Mesendoderm (in vitro differentiated cells): Measurements from ENCODE around the gene MTG1.

Experiments
- DNase-seq: peaks from one replicate; pipeline ENCODE4 v3.0.0; 2013
- H2AK5ac ChIP-seq: 2 replicates; pipeline ENCODE4 v1.6.1; 2013; ENCODE audit warnings: low read length, inconsistent platforms
- H2BK120ac ChIP-seq: 2 replicates; pipeline ENCODE4 v1.6.1; 2013; ENCODE audit warnings: low read depth, mild to moderate bottlenecking, low read length, moderate library complexity, mixed read lengths
- H2BK15ac ChIP-seq: replicated peaks from 2 replicates; pipeline ENCODE4 v1.6.1; 2013; ENCODE audit warnings: low read depth, mild to moderate bottlenecking, moderate library complexity
- H2BK5ac ChIP-seq: 2 replicates; pipeline ENCODE4 v1.6.1; 2013; ENCODE audit warnings: low read length, inconsistent platforms
- H3K18ac ChIP-seq: 2 replicates; pipeline ENCODE4 v1.6.1; 2013; ENCODE audit warnings: mild to moderate bottlenecking, low read length, mixed read lengths
- H3K23ac ChIP-seq: one replicate; pipeline ENCODE4 v1.6.1; 2013; ENCODE audit warnings: low read length
- H3K27ac ChIP-seq: 2 replicates; pipeline ENCODE4 v1.5.1; 2013; ENCODE audit warnings: low read depth, mild to moderate bottlenecking, inconsistent platforms, low read length, moderate library complexity
- H3K27me3 ChIP-seq: 2 replicates; pipeline ENCODE4 v1.6.1; 2013; ENCODE audit warnings: low read length, control low read depth, mild to moderate bottlenecking, inconsistent platforms; ENCODE audit not compliant: insufficient read depth, poor library complexity
- H3K36me3 ChIP-seq: 2 replicates; pipeline ENCODE4 v1.6.1; 2013; ENCODE audit warnings: low read length, inconsistent platforms; ENCODE audit not compliant: control insufficient read depth, insufficient read depth
- H3K4ac ChIP-seq: one replicate; pipeline ENCODE4 v1.6.1; 2013; ENCODE audit warnings: low read depth, mild to moderate bottlenecking, low read length, moderate library complexity
- H3K4me1 ChIP-seq: 2 replicates; pipeline ENCODE4 v1.6.1; 2013; ENCODE audit warnings: low read depth, low read length, inconsistent platforms; ENCODE audit not compliant: control insufficient read depth
- H3K4me2 ChIP-seq: 2 replicates; pipeline ENCODE4 v1.6.1; 2013; ENCODE audit warnings: low read length
- H3K4me3 ChIP-seq: 2 replicates; pipeline ENCODE4 v1.5.1; 2013; ENCODE audit warnings: mild to moderate bottlenecking, low read length
- H3K56ac ChIP-seq: one replicate; pipeline ENCODE4 v1.6.1; 2013; ENCODE audit warnings: low read length
- H3K79me1 ChIP-seq: 2 replicates; pipeline ENCODE4 v1.6.1; 2013; ENCODE audit warnings: low read length, inconsistent platforms
- H3K79me2 ChIP-seq: 2 replicates; pipeline ENCODE4 v1.6.1; 2013; ENCODE audit warnings: mild to moderate bottlenecking, low read length; ENCODE audit not compliant: control insufficient read depth, insufficient read depth
- H3K9ac ChIP-seq: 2 replicates; pipeline ENCODE4 v1.6.1; 2013; ENCODE audit warnings: low read length, inconsistent platforms
- H4K5ac ChIP-seq: one replicate; pipeline ENCODE4 v1.6.1; 2013; ENCODE audit warnings: low read length
- H4K8ac ChIP-seq: one replicate; pipeline ENCODE4 v1.6.1; 2013; ENCODE audit warnings: low read depth, mild to moderate bottlenecking, control low read depth, low read length, moderate library complexity
- WGBS: extraction: QIAGEN DNeasy Blood & Tissue Kit; methylation state at CpG from one replicate; pipeline ENCODE4 v1.1.7; 2013; ENCODE audit warnings: low lambda C conversion rate, missing lambda C conversion rate; ENCODE audit not compliant: insufficient coverage; ENCODE audit errors: extremely low coverage; 5-methylcytosine and 5-hydroxymethylcytosine counted together

The MTG1 gene

GRCh38 chr10:133453516-133454203 is 59.7 kb downstream of the MTG1 start, which contains the start of gene SCART1:
Gene SCART1, plus strand, starts transcription at chr10:133453945. Its CDS starts 53 bp downstream, at chr10:133453998.
- Histone ChIP-seq H3K18ac (no peak within 1 kb of the TSS), H2BK5ac (no peak within 1 kb of the TSS), H3K79me2 (no peaks in the 10 kb centered on the region), H3K56ac (no peak within 1 kb of the TSS), H3K36me3 (no peaks in the 10 kb centered on the region), H2BK120ac (no peak within 1 kb of the TSS), H3K9ac (no peak within 1 kb of the TSS), H3K27ac (no peak within 1 kb of the TSS), H3K4ac (no peak within 1 kb of the TSS), H2BK15ac (no peak within 1 kb of the TSS), H4K8ac (no peak within 1 kb of the TSS), H3K23ac (no peak within 1 kb of the TSS), H4K5ac (no peak within 1 kb of the TSS), H3K27me3 (no peaks in the 10 kb centered on the region), H2AK5ac (no peak within 1 kb of the TSS), H3K4me1 (no peaks in the 10 kb centered on the region), H3K4me3 (no peak within 1 kb of the TSS), H3K4me2 (no peak within 1 kb of the TSS), H3K79me1 (no peaks in the 10 kb centered on the region)
- no CpG with 5 or more reads among the region's 11 CpGs for WGBS
- no peak for DNase-seq

GRCh38 chr10:133454204-133454893 is 60.4 kb downstream of the MTG1 start:
- Histone ChIP-seq H3K27me3 (no peaks in the 10 kb centered on the region), H3K4me3 (no peak overlapping the region), H2AK5ac (no peak overlapping the region), H4K5ac (no peak overlapping the region), H3K4ac (no peak overlapping the region), H4K8ac (no peak overlapping the region), H2BK15ac (no peak overlapping the region), H3K27ac (no peak overlapping the region), H3K79me2 (no peaks in the 10 kb centered on the region), H3K18ac (no peak overlapping the region), H2BK120ac (no peak overlapping the region), H3K23ac (no peak overlapping the region), H3K9ac (no peak overlapping the region), H3K36me3 (no peaks in the 10 kb centered on the region), H3K56ac (no peak overlapping the region), H3K4me2 (no peak overlapping the region), H3K4me1 (no peaks in the 10 kb centered on the region), H3K79me1 (no peaks in the 10 kb centered on the region), H2BK5ac (no peak overlapping the region)
- WGBS: no CpG with 5 or more reads among the region's 10 CpGs
- no peak for DNase-seq

DNA sequence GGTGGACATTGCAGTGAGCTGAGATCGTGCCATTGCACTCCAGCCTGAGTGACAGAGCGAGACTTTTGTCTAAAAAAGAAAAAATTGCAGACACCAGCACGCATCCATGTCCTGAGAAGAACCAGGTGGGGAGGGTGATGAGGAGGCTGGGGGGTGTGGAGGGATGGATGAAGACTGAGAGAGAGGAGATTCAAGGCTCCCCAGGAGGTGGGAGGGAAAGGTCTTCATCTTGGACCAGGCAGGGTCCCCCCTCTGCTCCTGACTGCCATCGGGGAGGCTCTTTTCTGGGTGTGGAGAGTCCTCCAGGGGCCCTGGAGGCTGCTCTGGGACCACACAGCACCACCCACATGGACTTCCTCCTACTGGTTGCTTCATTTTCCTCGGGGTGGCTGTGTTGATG is 61.2 kb downstream of the MTG1 start:
- Histone ChIP-seq H3K36me3 (no peaks in the 10 kb centered on the region), H2BK120ac (no peak overlapping the region), H3K4me1 (no peaks in the 10 kb centered on the region), H3K4me3 (no peak overlapping the region), H2BK5ac (no peak overlapping the region), H3K56ac (no peak overlapping the region), H3K18ac (no peak overlapping the region), H4K8ac (no peak overlapping the region), H3K79me2 (no peaks in the 10 kb centered on the region), H3K27ac (no peak overlapping the region), H3K9ac (no peak overlapping the region), H4K5ac (no peak overlapping the region), H3K27me3 (no peaks in the 10 kb centered on the region), H3K4ac (no peak overlapping the region), H3K4me2 (no peak overlapping the region), H3K79me1 (no peaks in the 10 kb centered on the region), H2BK15ac (no peak overlapping the region), H2AK5ac (no peak overlapping the region), H3K23ac (no peak overlapping the region)
- WGBS: no CpG with 5 or more reads among the region's 5 CpGs
- no peak for DNase-seq

GRCh38 chr10:133455611-133456031 is 61.7 kb downstream of the MTG1 start:
- H3K4me3 ChIP-seq: no peak overlapping the region
- no peak overlapping the region for H3K56ac ChIP-seq
- no peaks in the 10 kb centered on the region for H3K27me3 ChIP-seq
- H3K23ac ChIP-seq: no peak overlapping the region
- DNase-seq: no peak
- no peak overlapping the region for H4K8ac ChIP-seq
- H3K36me3 ChIP-seq: no peaks in the 10 kb centered on the region
- no peak overlapping the region for H3K4ac ChIP-seq
- WGBS: no CpG with 5 or more reads among the region's 7 CpGs
- H3K4me2 ChIP-seq: no peak overlapping the region
- no peak overlapping the region for H3K9ac ChIP-seq
- H3K79me2 ChIP-seq: no peaks in the 10 kb centered on the region
- no peaks in the 10 kb centered on the region for H3K4me1 ChIP-seq
- H3K18ac ChIP-seq: no peak overlapping the region
- no peak overlapping the region for H2BK5ac ChIP-seq
- H4K5ac ChIP-seq: no peak overlapping the region
- no peak overlapping the region for H2BK15ac ChIP-seq
- H2AK5ac ChIP-seq: no peak overlapping the region
- no peaks in the 10 kb centered on the region for H3K79me1 ChIP-seq
- no peak overlapping the region for H2BK120ac ChIP-seq
- no peak overlapping the region for H3K27ac ChIP-seq

DNA sequence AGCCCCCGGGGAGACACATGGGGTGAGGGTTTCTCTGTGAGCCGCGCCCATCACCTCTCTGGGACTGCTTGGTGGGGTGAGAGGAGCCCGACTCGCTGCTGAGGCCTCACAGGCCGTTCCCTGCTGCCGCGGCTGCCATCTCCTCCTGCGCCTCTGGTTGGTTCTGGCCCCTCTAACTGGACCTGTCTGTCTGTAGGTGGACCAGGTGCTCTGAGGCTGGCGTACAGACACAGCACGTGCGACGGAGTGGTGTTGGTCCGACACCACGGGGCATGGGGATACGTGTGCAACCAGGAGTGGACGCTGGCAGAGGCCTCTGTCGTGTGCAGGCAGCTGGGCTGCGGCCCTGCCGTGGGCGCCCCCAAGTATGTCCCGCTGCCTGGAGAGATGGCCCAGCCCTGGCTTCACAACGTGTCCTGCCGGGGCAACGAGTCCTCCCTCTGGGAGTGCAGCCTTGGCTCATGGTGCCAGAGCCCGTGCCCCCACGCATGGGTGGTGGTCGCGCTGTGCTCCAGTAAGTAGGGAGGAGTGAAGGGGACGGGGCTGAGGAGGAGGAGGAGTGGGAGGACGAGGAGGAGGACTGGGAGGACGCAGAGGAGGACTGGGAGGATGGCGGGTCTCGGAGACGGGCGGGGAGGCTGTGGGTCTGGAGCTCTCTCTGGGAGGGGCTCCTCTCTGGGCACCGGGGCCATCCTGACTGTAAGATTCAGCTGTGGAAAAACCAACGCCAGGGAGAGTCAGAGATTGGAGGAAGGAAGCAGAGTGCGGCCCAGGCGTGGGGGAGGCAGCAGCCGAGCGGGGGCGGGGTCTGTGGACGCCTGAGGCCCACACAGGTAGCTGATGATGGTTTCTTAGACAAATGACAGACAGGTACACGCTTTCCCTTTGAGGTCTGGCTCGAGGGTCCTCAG is 62.3 kb downstream of the MTG1 start:
- WGBS: no CpG with 5 or more reads among the region's 46 CpGs
- Histone ChIP-seq H3K56ac (no peak overlapping the region), H3K27ac (no peak overlapping the region), H3K27me3 (no peaks in the 10 kb centered on the region), H3K79me1 (no peaks in the 10 kb centered on the region), H3K9ac (no peak overlapping the region), H4K5ac (no peak overlapping the region), H3K4me3 (no peak overlapping the region), H2BK120ac (no peak overlapping the region), H3K4me1 (no peaks in the 10 kb centered on the region), H3K23ac (no peak overlapping the region), H3K79me2 (no peaks in the 10 kb centered on the region), H3K4ac (no peak overlapping the region), H3K4me2 (no peak overlapping the region), H4K8ac (no peak overlapping the region), H2BK15ac (no peak overlapping the region), H2AK5ac (no peak overlapping the region), H2BK5ac (no peak overlapping the region), H3K36me3 (no peaks in the 10 kb centered on the region), H3K18ac (no peak overlapping the region)
- DNase-seq: no peak
